Astrocyte of the cerebellum (primary cell): ENCODE data around the gene PPP1R9B.

ENCODE experiments used
- DNase-seq: peaks from one replicate; pipeline ENCODE4 v3.0.0-alpha.2; 2011; ENCODE audit warnings: low read depth
- H3K4me3 ChIP-seq: 2 replicates; pipeline ENCODE4 v1.5.1; 2011; ENCODE audit warnings: mild to moderate bottlenecking, low read depth, low read length, moderate library complexity
- in situ Hi-C: cut with HindIII; loops from 2 replicates; pipeline ENCODE4 v1.10.0; 2017; ENCODE audit warnings: low sequenced_read_pairs
- TF ChIP-seq, protein P1 (sequence below): IDR thresholded peaks from 2 replicates; pipeline ENCODE4 v1.5.1; 2012; ENCODE audit warnings: low read length, low read depth, moderate library complexity, mild to moderate bottlenecking; ENCODE audit errors: missing control alignments

Gene PPP1R9B

DNA sequence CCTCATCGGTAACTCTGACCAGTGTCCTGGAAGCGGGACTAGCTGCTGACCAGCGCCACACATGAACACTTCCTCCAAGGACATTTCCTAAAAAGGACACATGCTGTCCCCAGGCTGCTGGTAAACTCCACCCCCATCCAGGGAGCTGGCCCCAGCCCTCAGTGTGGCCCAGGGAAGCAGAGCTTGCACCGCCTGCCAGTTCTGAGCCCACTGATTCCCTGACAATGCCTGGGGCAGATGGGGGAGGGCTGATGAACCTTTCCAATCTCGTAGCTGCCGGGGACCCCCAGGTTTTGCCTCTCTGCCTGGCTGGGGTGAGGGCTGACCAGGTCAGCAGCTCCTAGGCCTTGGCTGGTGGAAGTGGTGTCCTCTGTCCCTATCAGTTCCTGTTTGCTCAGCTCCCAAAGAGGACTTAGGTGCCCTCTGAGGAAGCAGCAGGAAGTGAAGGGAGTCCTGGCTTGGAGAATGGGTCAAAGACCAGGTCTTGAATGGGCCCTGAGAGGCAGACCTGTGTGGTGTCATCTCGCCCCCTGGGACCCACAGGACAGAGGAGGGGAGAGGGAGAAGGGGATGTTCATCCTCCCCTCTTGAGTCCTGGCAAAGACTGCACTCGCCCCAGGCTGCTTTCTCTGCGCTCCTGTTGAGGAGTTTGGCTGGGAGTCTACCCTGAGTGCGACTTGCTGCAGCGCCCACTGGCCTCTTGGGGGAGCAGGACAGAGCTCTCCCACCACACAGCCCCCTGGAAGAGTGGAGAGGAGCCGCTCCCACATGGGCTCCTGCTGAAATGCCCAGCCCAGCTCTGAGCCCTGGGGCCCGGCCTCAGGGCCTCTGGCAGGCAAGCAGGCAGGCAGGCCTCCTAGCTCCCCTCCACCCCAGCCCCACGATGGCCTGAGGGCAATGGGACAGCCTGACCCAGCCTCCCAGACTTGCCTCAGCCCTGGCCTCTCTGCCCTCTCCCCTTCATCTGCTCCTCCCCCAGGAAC, 38.5 kb downstream of the PPP1R9B start:
- DNase-seq: no peak
- in situ Hi-C loops: no loop called here
- TF ChIP-seq, protein P1, sequence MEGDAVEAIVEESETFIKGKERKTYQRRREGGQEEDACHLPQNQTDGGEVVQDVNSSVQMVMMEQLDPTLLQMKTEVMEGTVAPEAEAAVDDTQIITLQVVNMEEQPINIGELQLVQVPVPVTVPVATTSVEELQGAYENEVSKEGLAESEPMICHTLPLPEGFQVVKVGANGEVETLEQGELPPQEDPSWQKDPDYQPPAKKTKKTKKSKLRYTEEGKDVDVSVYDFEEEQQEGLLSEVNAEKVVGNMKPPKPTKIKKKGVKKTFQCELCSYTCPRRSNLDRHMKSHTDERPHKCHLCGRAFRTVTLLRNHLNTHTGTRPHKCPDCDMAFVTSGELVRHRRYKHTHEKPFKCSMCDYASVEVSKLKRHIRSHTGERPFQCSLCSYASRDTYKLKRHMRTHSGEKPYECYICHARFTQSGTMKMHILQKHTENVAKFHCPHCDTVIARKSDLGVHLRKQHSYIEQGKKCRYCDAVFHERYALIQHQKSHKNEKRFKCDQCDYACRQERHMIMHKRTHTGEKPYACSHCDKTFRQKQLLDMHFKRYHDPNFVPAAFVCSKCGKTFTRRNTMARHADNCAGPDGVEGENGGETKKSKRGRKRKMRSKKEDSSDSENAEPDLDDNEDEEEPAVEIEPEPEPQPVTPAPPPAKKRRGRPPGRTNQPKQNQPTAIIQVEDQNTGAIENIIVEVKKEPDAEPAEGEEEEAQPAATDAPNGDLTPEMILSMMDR: no peak

DNA sequence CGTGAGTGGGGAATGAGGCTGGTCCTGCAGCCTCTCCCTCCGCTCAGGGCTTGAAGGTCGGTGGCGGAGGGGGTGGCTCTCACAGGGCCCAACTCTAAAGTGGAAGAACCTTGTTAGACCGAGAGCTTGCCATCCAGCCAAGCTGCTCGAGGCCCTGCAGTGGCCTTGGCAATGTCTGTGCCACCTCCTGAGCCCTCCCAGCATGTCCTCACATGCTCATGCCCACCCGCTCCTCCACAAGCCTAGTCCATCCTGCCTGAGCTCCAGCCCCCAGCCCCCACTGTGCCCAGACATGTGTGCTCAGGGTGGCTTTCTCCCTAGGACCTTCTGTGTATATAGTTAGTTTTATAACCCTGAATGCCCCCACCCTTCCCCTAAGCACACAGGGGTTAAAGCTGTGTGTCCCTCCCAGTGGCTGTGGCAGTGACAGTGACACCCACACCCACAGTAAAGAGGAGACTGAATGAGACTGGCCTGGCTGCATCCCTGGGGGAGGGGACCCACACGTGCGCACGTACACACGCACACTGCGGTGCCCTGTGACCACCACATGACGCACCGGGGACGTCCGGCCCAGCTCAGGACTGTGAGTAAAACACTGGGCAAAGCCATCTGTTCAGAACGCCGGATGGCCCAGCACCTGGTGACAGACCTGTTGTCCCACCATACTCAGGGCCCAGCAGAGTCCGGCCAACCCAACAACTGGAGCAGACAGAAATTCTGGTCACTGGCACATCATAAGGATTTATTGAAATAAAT, 39.7 kb downstream of the PPP1R9B start:
- DNase-seq: no peak
- H3K4me3 ChIP-seq: no peak overlapping the region
- TF ChIP-seq, protein P1: no peak
- in situ Hi-C loops: no loop called here

More for the DNA sequence above, 38.5 kb downstream of the PPP1R9B start:
- H3K4me3 ChIP-seq: no peak overlapping the region

DNA sequence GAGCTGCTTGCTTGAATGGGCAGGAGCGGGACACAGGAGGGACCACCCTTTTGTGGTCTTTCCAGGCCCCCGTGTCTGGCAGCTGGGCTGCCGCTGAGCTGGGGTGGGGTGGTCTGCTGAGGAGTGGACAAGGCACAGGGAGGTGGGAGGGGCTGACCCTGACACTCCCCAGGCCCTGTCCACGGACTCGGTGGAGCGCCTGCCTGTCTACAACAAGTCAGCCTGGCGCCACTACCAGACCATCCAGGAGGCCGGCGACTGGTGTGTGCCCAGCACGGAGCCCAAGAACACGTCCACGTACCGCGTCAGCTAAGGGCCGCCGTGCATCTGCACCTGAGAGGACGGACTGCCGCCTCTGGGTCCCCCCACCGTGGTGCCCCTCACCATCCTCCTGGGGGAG, 40.7 kb downstream of the PPP1R9B start:
- no peak overlapping the region for H3K4me3 ChIP-seq
- no peak for DNase-seq
- TF ChIP-seq, protein P1: no peak
- in situ Hi-C loops: no loop called here

DNA sequence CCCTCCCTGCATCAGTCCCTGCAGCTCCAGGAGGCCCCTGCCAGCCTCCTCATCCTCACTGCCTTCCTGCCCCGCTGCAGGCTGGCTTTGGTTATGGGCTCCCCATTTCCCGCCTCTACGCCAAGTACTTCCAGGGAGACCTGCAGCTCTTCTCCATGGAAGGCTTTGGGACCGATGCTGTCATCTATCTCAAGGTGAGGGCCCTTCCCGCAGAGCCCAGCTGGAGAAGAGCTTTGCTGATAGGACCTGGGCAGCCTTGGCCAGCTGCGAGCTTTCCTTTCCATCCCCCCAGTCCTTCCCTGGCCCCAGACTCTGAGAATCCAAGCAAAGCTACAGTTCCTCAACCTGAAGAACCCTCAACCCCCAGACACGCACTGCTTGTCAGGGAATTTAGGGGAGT, 41.3 kb downstream of the PPP1R9B start:
- TF ChIP-seq, protein P1: no peak
- in situ Hi-C loops: no loop called here
- H3K4me3 ChIP-seq: no peak overlapping the region
- no peak for DNase-seq

DNA sequence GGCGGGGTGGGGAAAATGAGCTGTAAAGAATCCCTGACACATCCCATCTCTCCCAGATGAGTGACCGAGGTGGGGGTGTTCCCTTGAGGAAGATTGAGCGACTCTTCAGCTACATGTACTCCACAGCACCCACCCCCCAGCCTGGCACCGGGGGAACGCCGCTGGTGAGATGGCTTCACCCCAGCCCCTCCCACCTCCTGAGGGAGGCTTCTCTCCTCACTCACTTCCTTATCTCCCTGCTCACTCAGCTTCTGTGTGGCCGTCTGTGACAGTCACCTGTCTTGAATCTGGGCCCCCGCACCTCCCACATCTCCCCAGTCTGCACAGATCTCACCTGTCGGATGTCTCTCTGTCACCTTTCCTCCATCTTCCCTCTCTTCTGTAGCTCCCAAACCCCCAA, 41.9 kb downstream of the PPP1R9B start:
- TF ChIP-seq, protein P1: no peak
- DNase-seq: no peak
- in situ Hi-C loops: no loop called here
- no peak overlapping the region for H3K4me3 ChIP-seq

DNA sequence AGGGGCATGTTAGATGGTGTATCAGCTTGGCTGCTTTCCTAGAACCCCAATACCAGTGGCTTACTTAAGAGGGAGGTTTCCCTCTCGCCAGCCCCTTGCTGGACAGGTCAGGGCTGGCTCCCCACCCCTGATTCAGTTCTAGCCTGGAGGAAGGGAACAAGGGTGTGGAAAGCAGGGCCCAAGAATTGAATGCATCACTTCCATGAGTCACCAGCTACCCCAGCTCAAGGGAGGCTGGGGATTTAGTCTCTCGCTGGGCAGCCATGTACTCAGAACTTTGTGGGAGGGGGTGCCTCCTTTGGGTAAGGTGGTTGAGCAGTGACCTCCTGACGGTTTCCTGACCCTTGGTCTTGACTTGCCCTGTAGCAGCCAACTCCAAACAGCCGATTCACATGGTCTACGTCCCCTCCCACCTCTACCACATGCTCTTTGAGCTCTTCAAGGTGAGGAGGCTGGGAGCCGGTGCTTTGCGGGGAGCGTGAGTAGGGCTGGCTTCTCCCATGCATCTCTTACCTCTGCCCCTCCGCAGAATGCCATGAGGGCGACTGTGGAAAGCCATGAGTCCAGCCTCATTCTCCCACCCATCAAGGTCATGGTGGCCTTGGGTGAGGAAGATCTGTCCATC, 42.6 kb downstream of the PPP1R9B start:
- in situ Hi-C loops: no loop called here

More for the DNA sequence above, 42.6 kb downstream of the PPP1R9B start:
- H3K4me3 ChIP-seq: no peak overlapping the region
- DNase-seq: no peak
- TF ChIP-seq, protein P1: no peak
